WTC11 (cell line): ENCODE results near the gene PRKAR2B. TPM values are rescaled to one million over a fixed set of nuclear protein-coding genes. Genes with fewer than 3 reads are reported as not detected.

Experiments
- ATAC-seq: fragments of 200-7000 bp; cut with Tn5 transposase; 2 replicates; pipeline ENCODE4 v1.10.0; 2021; ENCODE audit warnings: mild to moderate bottlenecking, moderate library complexity
- CTCF ChIA-PET: fragments of 300-600 bp; sonication (Branson Sonifier 250); formaldehyde crosslinking; loops from one replicate; lab custom pipeline; 2021; ENCODE audit warnings: antibody characterized with exemption; lab: Charles Lee
- POLR2A ChIA-PET: fragments of 350-600 bp; sonication (Branson Sonifier 250); formaldehyde crosslinking; loops from one replicate; lab custom pipeline; 2021; ENCODE audit warnings: antibody characterized with exemption; lab: Charles Lee
- DNase-seq: peaks from one replicate; pipeline ENCODE4 v3.0.0; 2021; ENCODE audit warnings: low spot score
- H3K27ac Mint-ChIP-seq: 2 replicates; pipeline ENCODE4 v1.8.0; 2021; ENCODE audit warnings: mixed read lengths
- H3K27me3 Mint-ChIP-seq: 2 replicates; pipeline ENCODE4 v1.8.0; 2021; ENCODE audit warnings: low read depth, mild to moderate bottlenecking, moderate library complexity, mixed read lengths
- H3K36me3 Mint-ChIP-seq: 2 replicates; pipeline ENCODE4 v1.8.0; 2021; ENCODE audit warnings: mixed read lengths
- H3K4me1 Mint-ChIP-seq: 2 replicates; pipeline ENCODE4 v1.8.0; 2022; ENCODE audit warnings: mixed read lengths
- H3K4me3 Mint-ChIP-seq: 2 replicates; pipeline ENCODE4 v1.8.0; 2021; ENCODE audit warnings: mild to moderate bottlenecking, moderate library complexity, mixed read lengths
- H3K9me3 Mint-ChIP-seq: 2 replicates; pipeline ENCODE4 v1.8.0; 2021; ENCODE audit warnings: mixed read lengths
- MYBL2 ChIP-seq: sonication (generic); formaldehyde crosslinking; IDR thresholded peaks from 2 replicates; pipeline ENCODE4 v1.8.1; 2023; ENCODE audit warnings: mild to moderate bottlenecking, moderate library complexity, missing genetic modification reagents
- NR2C2 ChIP-seq: sonication (generic); formaldehyde crosslinking; IDR thresholded peaks from 2 replicates; pipeline ENCODE4 v1.8.0; 2022; ENCODE audit warnings: mild to moderate bottlenecking, missing genetic modification reagents
- NR3C1 ChIP-seq: sonication (generic); formaldehyde crosslinking; conservative IDR thresholded peaks from 2 replicates; pipeline ENCODE4 v1.8.1; 2023; ENCODE audit warnings: low read depth, mild to moderate bottlenecking, missing genetic modification reagents
- RORB ChIP-seq: fragments of 250-450 bp; sonication (Bioruptor Pico); IDR thresholded peaks from 2 replicates; pipeline ENCODE4 v1.9.0; 2021; ENCODE audit warnings: mild to moderate bottlenecking
- SMAD4 ChIP-seq: sonication (generic); formaldehyde crosslinking; IDR thresholded peaks from 2 replicates; pipeline ENCODE4 v1.8.0; 2022; ENCODE audit warnings: mild to moderate bottlenecking, missing genetic modification reagents
- ZMAT4 ChIP-seq: fragments of 250-450 bp; sonication (Bioruptor Pico); IDR thresholded peaks from 2 replicates; pipeline ENCODE4 v1.9.0; 2021; ENCODE audit warnings: mild to moderate bottlenecking
- ZNF121 ChIP-seq: sonication (generic); formaldehyde crosslinking; IDR thresholded peaks from 2 replicates; pipeline ENCODE4 v1.8.0; 2023; ENCODE audit warnings: missing genetic modification reagents
- ZNF317 ChIP-seq: sonication (generic); formaldehyde crosslinking; IDR thresholded peaks from 2 replicates; pipeline ENCODE4 v1.8.1; 2023; ENCODE audit warnings: low read depth, mild to moderate bottlenecking, moderate library complexity, missing genetic modification reagents, borderline replicate concordance
- ZNF396 ChIP-seq: fragments of 250-450 bp; sonication (Bioruptor Pico); IDR thresholded peaks from 2 replicates; pipeline ENCODE4 v1.8.0; 2021; ENCODE audit warnings: mild to moderate bottlenecking, moderate library complexity, borderline replicate concordance
- ZSCAN18 ChIP-seq: fragments of 250-450 bp; sonication (Bioruptor Pico); IDR thresholded peaks from 2 replicates; pipeline ENCODE4 v2.1.2; 2022; ENCODE audit warnings: mild to moderate bottlenecking, moderate library complexity
- total RNA-seq: library from RNA; stranded (reverse); gene quantifications from 3 replicates; pipeline ENCODE4 v1.2.3, GENCODE V29; 2021
- TF ChIP-seq, protein P1 (sequence below): sonication (generic); formaldehyde crosslinking; IDR thresholded peaks from 2 replicates; pipeline ENCODE4 v1.8.0; 2023; ENCODE audit warnings: missing genetic modification reagents, mild to moderate bottlenecking, borderline replicate concordance
- TF ChIP-seq, protein P2 (sequence below): sonication (generic); formaldehyde crosslinking; IDR thresholded peaks from 2 replicates; pipeline ENCODE4 v1.8.1; 2023; ENCODE audit warnings: mild to moderate bottlenecking, missing genetic modification reagents
- TF ChIP-seq, protein P3 (sequence below): sonication (generic); formaldehyde crosslinking; conservative IDR thresholded peaks from 2 replicates; pipeline ENCODE4 v1.8.1; 2023; ENCODE audit warnings: mild to moderate bottlenecking, low read depth, missing genetic modification reagents, moderate library complexity

The PRKAR2B gene
- total RNA-seq, 1 experiment from 2014 or later, result 29.6 TPM

DNA sequence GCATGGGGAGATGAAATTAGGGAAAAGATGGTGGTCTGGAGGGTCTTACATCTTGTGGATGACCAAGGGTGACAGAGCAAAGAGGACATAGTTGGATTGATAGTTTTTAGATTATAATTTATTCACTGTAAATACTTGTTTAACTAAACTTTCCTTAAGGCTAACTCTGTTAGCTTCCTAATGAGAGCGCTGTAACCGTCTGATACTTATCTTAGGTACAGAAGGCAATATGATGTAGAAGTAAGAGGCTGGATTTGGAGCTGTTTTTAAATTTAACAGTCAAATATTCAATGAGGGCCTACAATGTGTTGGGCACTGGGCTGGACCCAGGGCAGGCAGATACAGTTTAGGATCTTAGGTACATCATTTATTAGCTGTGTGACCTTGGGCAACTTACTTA, 36.0 kb downstream of the PRKAR2B start:
- Mint-ChIP-seq H3K4me1 (peaks cover 19% of the 10 kb centered on the region), H3K4me3 (no peak overlapping the region), H3K27me3 (no peaks in the 10 kb centered on the region), H3K27ac (no peak overlapping the region), H3K9me3 (no peaks in the 10 kb centered on the region), H3K36me3 (no peaks in the 10 kb centered on the region)
- ATAC-seq (no peak), DNase-seq (no peak)
- TF ChIP-seq NR3C1 (no peak), ZNF121 (CRISPR knock-in tag) (no peak), RORB (no peak), MYBL2 (CRISPR knock-in tag) (no peak), ZNF396 (CRISPR knock-in tag) (no peak), ZNF317 (CRISPR knock-in tag) (no peak)
- POLR2A ChIA-PET, result no interaction called here
- CTCF ChIA-PET, result no interaction called here

GRCh38 chr7:107085180-107085579, 40.7 kb downstream of the PRKAR2B start:
- no peaks in the 10 kb centered on the region for H3K9me3 Mint-ChIP-seq
- H3K27ac Mint-ChIP-seq, result no peak overlapping the region
- ChIA-PET POLR2A (no interaction called here), CTCF (no interaction called here)
- H3K36me3 Mint-ChIP-seq, result no peaks in the 10 kb centered on the region
- DNase-seq (no peak), ATAC-seq (no peak)
- TF ChIP-seq ZNF396 (CRISPR knock-in tag), result no peak
- no peak for TF ChIP-seq SMAD4 (CRISPR knock-in tag)
- TF ChIP-seq ZMAT4 (CRISPR knock-in tag), result no peak
- no peak for TF ChIP-seq ZSCAN18 (CRISPR knock-in tag)
- TF ChIP-seq, protein P1, sequence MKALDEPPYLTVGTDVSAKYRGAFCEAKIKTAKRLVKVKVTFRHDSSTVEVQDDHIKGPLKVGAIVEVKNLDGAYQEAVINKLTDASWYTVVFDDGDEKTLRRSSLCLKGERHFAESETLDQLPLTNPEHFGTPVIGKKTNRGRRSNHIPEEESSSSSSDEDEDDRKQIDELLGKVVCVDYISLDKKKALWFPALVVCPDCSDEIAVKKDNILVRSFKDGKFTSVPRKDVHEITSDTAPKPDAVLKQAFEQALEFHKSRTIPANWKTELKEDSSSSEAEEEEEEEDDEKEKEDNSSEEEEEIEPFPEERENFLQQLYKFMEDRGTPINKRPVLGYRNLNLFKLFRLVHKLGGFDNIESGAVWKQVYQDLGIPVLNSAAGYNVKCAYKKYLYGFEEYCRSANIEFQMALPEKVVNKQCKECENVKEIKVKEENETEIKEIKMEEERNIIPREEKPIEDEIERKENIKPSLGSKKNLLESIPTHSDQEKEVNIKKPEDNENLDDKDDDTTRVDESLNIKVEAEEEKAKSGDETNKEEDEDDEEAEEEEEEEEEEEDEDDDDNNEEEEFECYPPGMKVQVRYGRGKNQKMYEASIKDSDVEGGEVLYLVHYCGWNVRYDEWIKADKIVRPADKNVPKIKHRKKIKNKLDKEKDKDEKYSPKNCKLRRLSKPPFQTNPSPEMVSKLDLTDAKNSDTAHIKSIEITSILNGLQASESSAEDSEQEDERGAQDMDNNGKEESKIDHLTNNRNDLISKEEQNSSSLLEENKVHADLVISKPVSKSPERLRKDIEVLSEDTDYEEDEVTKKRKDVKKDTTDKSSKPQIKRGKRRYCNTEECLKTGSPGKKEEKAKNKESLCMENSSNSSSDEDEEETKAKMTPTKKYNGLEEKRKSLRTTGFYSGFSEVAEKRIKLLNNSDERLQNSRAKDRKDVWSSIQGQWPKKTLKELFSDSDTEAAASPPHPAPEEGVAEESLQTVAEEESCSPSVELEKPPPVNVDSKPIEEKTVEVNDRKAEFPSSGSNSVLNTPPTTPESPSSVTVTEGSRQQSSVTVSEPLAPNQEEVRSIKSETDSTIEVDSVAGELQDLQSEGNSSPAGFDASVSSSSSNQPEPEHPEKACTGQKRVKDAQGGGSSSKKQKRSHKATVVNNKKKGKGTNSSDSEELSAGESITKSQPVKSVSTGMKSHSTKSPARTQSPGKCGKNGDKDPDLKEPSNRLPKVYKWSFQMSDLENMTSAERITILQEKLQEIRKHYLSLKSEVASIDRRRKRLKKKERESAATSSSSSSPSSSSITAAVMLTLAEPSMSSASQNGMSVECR, result no peak
- TF ChIP-seq, protein P2, sequence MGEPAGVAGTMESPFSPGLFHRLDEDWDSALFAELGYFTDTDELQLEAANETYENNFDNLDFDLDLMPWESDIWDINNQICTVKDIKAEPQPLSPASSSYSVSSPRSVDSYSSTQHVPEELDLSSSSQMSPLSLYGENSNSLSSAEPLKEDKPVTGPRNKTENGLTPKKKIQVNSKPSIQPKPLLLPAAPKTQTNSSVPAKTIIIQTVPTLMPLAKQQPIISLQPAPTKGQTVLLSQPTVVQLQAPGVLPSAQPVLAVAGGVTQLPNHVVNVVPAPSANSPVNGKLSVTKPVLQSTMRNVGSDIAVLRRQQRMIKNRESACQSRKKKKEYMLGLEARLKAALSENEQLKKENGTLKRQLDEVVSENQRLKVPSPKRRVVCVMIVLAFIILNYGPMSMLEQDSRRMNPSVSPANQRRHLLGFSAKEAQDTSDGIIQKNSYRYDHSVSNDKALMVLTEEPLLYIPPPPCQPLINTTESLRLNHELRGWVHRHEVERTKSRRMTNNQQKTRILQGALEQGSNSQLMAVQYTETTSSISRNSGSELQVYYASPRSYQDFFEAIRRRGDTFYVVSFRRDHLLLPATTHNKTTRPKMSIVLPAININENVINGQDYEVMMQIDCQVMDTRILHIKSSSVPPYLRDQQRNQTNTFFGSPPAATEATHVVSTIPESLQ (CRISPR knock-in tag), result no peak
- no peaks in the 10 kb centered on the region for H3K27me3 Mint-ChIP-seq
- peaks cover 17% of the 10 kb centered on the region for H3K4me1 Mint-ChIP-seq
- no peak overlapping the region for H3K4me3 Mint-ChIP-seq

GRCh38 chr7:107089627-107090026, 45.1 kb downstream of the PRKAR2B start:
- CTCF ChIA-PET, result interaction anchor here (0.9 to 1.4 kb wide), 5 partner anchors 15 to 142 kb away, joined by 3 to 7 read pairs (median 5); no protein-coding TSS in a partner anchor
- no peak for DNase-seq
- no peak for TF ChIP-seq ZSCAN18 (CRISPR knock-in tag)
- no peak for TF ChIP-seq NR2C2 (CRISPR knock-in tag)
- TF ChIP-seq ZNF317 (CRISPR knock-in tag), result no peak
- TF ChIP-seq, protein P3, sequence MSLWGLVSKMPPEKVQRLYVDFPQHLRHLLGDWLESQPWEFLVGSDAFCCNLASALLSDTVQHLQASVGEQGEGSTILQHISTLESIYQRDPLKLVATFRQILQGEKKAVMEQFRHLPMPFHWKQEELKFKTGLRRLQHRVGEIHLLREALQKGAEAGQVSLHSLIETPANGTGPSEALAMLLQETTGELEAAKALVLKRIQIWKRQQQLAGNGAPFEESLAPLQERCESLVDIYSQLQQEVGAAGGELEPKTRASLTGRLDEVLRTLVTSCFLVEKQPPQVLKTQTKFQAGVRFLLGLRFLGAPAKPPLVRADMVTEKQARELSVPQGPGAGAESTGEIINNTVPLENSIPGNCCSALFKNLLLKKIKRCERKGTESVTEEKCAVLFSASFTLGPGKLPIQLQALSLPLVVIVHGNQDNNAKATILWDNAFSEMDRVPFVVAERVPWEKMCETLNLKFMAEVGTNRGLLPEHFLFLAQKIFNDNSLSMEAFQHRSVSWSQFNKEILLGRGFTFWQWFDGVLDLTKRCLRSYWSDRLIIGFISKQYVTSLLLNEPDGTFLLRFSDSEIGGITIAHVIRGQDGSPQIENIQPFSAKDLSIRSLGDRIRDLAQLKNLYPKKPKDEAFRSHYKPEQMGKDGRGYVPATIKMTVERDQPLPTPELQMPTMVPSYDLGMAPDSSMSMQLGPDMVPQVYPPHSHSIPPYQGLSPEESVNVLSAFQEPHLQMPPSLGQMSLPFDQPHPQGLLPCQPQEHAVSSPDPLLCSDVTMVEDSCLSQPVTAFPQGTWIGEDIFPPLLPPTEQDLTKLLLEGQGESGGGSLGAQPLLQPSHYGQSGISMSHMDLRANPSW (CRISPR knock-in tag), result no peak
- TF ChIP-seq, all 79 proteins: peak for 0
- ATAC-seq, result no peak
- Mint-ChIP-seq H3K27me3 (no peaks in the 10 kb centered on the region; the same call in 1 of the 2 replicates), H3K4me1 (peaks cover 27% of the 10 kb centered on the region), H3K27ac (no peak overlapping the region), H3K9me3 (peaks cover 4% of the 10 kb centered on the region; the same call in 1 of the 2 replicates), H3K36me3 (no peaks in the 10 kb centered on the region), H3K4me3 (no peak overlapping the region)
- POLR2A ChIA-PET, result no interaction called here
